Measurements from ENCODE around the gene ATP8B4.

Gene ATP8B4

DNA sequence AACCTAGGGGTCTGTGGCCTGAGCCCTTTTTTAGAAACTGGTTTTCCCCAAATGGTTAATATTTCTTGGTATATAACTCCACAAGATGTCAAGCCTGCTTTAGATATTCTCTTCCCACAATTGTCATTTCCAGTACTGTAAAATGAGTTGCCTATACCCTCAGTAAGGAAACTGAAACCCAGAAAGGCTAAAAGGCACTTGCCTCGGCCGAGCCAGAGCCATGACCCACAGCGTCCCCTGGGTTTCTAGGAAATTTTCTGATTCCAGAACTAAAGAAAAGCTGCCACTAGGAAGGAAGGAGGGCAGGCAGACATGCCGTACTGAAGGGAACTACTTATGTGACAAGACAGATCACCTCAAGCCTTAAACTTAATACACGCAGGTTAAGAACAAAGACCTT lies 59.1 kb downstream of the ATP8B4 start:
- no peak for DNase-seq

DNA sequence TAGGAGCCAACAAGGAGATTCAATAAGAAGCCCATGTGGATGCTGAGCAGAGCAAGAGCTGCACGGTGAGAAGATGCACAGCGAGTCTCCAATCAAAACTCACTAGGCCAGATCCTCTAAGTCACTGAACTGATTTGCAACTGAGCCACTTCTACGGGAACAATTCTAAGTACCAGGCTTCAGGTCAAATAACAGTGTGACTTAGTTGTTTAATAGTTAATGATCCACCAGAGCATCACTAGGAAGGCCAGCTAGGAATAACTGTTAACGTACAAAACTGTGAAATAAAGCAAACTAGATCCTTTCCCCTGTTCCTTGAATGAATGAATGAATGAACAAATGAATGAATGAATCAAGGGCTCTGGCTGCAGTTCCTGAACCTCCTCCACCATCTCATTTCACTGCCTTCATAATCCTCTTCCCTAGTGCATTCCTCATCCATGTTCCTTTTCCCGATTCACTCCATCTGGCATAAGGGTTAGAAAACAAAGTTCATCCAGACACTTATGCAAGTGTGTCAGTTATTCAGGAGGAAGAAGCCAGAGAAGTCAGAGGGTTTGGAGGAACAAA lies 59.7 kb downstream of the ATP8B4 start:
- no peak for DNase-seq

DNA sequence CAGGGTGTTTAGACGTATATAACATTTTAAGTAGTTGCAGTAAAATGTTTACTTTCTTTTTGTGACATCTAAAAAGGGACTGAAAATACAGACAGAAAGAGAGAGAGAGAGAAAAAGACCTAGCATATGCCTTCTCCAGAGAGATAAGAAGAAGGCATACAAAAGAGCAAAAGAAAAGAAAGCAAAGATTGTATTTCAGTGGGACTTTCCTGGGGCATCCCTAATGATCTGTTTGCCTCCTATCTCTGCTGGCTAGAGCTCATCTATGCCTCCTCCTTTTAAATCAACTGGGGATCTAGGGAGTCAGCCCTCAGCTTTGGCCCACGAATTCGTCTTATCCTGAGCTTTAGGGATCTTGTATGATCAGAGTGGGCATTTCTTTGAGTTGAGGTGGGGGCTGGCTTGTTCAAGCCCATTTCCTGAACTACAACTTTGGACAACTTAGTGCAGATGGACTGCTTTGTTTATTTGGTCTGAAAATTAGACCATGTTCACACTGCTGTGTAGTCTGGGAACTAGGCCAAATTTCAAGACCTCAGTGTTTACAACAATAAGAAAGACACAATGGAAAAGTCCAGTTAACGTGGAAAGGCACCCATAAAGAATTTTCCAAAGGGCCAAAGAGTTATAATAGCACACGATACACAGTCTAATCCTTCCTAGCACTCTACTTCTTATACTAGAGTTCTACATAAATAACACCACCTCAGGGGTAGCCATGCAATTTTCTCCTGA lies 61.0 kb downstream of the ATP8B4 start:
- no peak for DNase-seq

DNA sequence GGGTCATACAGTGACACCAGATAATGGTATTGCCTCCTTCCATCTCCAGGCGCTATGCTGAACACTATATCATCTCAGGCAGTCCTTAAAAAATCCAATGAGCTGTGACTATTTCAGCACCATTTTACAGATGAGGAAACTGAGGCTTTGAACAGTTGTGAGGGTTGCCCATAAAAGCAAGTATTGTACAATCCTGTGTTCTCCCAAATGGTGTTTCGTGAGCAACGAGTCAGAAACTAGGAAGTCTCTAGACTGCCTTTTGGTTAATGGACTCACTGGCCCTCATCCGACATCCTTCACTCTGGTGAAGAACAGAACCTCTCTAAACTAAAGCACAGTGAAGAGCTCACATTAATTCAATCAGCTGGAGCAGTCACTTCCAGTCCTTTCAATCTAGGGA lies 61.8 kb downstream of the ATP8B4 start:
- no peak for DNase-seq

DNA sequence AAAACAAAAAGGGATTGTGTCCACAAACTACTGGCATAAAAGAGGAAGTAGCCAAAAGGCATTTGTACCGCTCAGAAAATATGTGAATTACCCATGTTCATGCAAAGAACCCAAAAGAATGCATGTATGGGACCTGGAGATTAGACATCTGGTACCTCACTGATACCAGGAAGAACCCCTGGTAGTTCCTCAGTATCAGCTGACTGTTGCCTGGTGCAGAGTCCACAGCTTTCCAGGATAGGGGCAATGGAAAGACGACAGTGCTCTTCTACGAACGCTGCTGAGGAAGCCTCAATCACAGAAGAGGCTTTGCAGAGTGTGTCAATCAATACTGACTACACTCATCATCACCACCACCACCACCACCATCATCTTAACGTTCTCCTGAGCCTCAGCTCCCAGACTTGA lies 63.3 kb downstream of the ATP8B4 start:
- no peak for DNase-seq

DNA sequence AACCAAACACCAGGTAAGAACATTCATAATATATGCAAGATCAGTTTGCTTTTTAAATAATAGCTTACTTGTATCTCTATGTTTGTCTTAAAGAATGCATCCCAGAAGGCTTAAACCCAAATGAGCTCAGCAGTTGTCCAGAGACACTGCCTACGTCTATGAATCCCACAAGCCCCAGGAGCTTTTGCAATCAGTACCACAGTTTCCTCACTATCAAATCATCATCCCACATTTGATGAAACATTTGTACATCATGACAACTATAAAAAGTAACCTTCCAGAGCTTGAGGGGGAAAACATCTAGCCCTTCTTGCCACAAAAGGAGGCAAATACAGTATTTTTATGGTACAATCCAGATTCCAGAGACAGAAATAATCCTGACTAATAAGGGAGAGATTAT lies 63.7 kb downstream of the ATP8B4 start:
- no peak for DNase-seq

DNA sequence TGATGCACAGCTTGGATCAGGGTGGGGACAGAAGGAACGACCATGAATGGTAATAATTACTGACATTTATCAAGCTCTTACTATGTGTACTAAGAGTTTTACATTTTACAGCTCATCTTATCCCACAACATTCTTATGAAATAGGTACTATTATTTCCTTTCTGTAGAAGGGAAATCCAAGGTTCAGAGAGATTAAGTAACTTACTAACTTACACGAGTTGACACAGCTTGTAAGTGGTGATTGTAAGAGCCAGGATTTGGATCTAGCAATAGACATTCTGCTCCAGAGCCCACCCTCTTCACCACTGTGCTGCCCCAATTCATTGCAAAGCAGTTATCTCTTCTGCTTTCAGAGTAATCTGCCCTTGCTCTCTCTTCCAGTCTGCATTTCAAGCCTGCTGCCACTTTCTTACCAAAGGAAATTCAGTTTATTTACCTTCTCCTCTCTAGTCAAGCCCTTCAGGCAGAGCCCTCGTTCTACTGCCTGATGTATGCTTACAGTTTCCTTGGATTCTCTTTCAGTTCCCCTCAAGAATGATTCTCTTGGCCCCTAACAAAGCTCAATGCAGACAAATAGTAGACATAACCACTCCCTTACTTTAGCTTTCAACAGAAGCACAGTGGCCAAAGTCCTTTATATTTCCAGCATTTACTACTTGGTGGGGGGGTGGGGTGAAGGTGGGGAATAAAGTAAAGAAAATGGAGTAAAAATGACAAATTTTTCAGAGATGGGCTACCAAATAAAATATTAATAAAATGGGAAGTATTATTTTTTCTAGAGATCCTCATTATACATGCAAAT lies 65.8 kb downstream of the ATP8B4 start:
- DNase-seq = no peak

DNA sequence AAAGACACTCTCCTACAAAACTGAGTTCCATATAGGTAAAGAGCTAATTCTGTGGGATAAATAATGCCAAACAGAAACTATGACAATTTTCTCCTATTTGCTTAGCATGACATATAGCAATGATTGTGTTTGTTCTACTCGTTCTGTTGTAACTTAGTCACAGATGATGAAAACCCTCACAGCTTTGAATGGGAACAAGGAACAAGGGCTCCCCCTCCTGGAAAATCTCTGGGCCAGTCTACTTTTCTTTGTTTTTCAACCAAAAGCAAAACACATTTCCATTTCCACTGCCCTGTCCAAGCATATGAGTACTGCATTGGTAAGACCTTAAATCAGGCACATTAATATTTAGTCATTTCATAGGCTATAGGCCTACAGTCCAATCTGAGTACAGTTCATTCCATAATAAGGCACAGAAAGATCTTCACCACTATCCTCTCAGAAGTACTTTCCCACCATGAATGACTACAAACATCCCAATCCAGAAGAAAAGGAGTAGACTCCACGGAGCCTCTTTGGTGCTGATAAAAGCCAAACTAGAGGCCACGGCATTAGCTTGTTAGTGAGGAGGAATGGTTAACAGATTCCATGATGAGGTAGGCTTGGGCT lies 67.1 kb downstream of the ATP8B4 start:
- peak; percentile 12 for DNase-seq

DNA sequence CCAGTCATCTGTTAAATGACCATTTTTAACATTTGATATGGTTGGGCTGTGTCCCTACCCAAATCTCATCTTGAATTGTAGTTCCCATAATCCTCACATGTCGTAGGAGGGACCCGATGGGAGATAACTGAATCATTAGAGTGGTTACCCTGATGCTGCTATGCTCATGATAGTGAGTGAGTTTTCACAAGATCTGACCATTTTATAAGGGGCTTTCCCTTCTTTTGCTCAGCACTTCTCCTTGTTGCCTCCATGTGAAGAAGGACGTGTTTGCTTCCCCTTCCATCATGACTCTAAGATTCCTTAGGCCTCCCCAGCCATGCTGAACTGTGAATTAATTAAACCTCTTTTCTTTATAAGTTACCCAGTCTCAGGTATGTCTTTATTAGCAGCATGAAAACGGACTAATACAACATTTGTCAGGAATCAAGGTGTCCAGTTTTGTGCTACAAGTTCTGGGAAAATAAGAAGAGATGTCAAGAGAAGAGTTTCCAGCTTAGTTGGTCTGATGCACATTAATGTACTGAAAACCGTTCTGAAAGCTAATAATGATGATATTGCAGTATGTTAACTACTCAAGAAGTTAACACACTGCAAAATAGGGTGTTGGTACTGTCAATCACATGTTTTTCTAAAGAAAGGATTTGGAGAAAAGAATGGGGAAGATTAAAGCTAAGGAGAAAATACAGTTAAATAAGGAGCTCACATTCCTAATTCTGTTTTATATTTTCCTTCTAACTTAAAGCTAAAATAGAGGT lies 67.9 kb downstream of the ATP8B4 start:
- no peak for DNase-seq

DNA sequence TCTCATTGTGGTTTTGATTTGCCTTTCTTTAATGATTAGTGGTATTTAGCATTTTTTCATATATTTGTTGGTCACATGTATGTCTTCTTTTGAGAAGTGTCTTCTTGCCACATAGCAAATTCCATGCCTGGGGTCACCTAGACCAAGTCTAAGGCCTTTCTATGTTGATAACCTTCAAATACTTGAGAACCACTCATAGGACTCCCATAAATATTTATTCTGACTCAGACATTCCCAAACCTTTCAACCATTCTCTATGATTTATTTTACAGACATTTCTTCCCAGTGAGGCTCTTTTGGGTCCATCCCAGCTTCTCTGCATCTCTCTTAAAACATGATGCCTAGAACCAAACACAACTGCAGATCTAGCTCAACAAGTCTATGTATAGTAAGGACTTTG lies 69.2 kb downstream of the ATP8B4 start:
- DNase-seq = no peak

DNA sequence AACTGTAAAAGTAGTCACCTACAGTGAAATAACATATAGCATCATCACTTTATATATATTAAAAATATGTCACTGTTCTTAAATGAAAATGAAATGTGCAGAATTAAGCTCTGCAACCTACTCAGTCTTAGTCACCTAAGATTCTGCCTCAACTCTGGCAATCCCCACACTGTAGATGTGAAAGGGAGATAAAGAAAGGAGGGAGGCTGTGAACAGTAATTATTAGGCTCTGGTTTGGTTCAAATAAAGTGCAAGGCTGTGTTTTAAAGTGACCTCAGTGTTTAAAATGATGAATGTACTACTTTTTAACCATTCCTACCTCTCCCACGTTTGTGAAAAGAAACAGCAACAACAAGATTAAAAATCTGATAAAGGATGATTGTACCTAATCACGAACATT lies 72.2 kb downstream of the ATP8B4 start:
- DNase-seq = no peak

DNA sequence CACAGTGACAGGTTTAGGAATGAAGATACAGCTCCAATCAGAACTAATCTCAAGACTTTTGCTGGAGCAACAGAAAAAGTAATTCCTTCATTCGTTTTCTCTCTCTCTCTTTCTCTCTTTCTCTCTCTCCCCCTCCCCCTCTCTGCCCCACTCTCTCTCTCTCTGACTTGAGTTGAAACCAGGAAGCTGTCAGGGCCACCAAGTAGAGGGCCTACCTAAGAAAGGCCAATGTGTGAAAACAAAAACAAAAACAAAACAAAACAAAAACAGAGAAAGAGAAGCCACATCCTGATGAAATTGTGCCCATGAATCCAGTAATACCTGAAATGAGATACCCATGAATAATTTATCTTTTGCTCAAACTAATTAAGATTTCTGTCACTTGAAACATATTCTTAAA lies 72.9 kb downstream of the ATP8B4 start:
- DNase-seq = no peak

DNA sequence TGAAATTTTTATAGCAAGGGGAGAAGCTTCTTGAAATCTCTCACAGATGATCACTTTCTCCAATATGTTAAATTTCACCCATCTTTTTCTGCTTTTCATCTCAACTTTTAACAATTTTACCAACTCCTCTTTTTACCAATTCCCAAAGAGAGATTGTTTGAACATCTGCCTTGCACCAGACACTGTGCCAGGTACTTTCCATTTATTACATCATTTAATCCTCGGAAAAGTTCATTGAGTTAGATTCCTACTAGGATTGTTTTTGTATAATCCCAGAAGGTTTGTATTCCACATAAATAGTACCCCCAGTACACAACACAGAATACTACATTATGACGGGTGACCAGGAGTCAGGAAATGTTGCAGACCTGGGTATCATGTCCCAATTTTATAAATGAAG lies 74.1 kb downstream of the ATP8B4 start:
- no peak for DNase-seq

DNA sequence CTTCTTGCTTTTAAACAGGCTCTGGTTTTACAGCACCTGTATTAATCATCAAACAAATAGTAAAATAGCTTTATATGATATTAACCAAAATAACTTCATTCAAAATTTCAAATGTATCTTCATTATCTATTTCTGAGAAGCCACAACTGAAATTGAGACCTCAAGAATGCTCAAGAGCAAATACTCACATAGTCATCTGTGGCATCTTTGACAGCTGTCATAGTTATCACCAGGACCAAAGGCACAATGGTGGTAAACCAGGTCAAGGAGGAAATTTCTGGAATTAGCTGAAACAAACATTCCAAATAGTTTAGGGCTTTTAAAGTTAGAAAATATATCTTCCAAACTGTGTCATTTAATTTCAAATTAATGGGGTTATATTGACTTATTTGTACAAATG lies 74.6 kb downstream of the ATP8B4 start:
- no peak for DNase-seq

DNA sequence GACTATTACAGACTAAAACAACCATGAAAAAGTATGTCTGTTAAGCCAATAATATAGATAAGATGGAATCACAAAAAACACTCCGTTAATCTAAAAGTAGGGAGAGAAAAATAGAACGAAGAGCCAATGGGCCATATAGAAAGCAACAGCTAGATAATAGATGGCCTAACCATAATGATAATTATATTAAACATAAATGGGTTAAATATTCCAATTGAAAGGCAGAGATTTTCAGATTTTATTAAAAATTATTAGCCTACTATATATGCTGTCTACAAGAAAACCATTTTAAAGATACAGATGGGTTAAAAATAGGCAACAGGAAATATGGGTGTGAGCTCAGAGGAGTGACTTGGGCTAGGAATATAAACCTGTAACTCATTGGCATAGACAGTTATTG lies 76.3 kb downstream of the ATP8B4 start:
- DNase-seq = no peak

DNA sequence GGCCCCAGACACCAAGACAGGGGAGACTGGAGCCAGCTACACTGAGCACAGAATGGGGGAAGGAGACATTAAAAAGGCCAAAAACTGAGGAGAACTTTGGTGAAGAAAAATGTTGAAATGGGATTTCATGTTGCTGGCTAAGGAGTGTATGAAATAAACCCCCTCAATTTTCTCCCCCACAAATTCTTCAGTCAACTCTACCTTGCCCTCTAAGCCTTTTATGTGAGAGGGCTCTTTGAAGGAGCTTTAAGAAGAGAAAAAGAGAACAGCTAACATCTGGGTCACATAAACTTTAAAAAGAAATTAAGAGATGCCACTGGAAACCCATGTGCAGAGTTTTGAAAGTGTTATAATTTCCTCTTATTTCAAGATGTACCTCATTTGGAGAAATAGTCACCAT lies 88.6 kb downstream of the ATP8B4 start:
- DNase-seq = no peak

DNA sequence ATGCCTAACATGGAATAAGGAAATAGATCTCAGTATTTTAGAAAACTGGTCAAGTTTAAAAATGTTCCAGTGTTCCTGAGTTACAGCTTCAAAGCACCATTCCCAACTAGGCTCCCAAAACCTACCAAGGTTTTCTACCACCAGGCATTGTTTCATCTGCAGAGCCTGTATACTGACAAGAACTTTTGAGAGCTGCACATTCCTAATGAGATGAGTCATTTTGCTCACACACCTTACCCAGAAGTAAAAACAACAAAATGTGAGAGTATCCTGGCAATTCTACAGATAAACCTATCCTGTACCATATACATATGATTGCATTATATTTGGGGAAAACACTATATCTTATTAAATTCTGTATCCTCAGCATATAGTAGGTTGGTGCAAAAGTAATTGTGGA lies 90.7 kb downstream of the ATP8B4 start:
- no peak for DNase-seq

DNA sequence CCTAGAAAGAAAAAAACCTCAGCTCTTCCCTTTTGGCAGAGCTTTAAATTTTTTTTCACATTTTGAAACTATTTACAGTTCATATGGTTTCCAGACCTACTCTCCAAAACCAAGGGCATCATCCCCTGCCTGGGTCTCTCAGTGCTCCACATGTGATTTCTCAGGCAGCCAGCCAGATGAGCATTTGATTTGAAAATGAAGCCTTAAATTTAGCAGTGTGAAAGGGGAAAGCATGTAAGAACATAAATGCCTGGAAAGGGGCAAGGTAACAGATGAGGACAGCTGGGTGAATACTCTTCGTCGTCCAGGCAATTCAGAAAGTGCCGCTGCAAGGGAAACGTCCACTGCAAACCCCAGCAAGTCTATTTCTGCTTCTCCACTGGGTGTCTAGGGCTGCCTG lies 94.8 kb downstream of the ATP8B4 start:
- DNase-seq = no peak

DNA sequence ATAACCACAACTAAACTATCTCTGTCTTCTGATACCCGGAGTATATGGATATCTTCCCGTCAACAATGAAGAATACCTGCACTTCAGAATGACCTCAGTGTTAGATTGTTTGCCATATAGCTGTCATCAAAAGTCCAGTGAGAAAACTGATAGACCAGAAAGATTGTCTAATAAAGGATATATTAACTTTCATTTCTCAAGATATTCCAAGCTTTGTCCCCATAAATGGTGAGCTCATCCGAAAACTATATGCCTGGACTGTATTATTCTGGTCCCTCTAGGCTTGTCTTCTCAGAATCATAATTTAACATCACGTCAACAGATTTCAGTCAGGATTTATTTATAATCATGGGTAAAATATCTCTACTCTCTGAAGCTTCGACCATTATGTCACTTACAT lies 100.5 kb downstream of the ATP8B4 start:
- no peak for DNase-seq

DNA sequence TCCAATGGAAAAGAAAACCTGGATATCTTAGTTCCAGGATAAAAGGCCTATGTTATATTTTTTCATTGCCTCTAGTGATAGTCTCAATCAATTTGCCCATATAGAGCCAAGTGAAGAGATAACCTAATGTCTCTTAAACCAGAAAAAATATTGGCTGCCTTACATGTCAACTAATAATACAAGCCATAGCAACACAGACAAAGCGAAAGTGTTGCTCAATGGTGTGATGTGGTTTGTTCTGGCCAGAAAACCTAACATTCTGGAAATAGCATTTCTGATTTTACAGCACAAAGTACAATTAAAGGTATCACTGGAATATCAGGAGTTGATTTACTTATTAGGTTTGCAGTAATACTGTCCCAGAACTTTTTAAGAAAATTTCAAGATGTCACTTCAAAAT lies 101.5 kb downstream of the ATP8B4 start:
- DNase-seq = no peak

DNA sequence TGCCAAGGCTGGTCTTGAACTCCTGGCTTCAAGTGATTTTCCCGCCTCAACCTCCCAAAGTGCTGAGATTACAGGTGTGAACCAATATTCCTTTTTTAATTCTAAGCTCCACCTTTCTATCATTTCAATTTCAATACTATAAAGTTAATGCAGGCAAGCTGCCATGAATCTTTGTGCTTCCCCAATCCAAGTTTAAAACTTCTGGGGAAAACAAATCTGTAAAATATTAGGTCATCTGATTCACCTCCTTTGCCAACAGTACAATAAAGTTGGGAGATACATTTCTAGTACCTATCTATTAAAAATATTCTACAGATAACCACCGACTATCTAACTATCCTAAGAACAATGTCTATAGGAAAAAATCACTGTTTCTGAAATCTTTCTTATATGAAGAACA lies 102.1 kb downstream of the ATP8B4 start:
- DNase-seq = no peak

DNA sequence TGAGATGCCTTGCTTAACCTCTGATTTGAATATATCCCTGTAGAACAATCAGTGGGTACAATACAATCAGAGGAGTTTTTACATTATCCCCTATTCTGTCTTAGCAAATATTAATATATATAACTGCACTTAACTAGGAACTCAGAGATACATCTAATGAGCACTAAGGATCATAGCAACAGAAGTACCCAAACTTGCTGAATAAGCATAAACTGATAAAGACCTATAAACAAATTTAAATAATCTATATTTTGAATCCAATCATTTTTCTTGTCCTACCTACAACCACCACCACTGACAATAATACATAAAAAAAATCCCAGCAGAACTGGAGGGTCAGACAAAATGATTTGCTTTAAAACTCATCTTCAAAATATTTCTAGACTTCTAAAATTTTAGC lies 106.2 kb downstream of the ATP8B4 start:
- DNase-seq = no peak

DNA sequence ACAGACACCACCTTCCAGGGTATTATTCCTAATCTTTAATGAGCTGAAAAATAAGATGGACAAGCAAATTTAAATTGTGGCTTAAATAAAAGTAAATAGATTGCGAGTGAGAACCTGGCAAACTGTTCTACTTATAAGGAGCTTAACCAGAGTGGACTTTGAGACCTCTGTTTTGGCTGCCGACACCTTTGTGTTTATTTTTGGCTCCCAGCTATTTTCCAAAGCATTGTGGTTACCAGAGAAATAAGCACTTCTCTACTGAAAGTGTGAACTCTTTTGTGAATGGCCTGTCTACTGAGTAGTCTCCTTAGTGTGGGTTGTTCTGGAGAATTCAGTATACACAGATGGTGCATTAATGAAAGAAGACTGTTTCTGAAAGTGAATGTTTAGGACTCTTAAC lies 109.4 kb downstream of the ATP8B4 start:
- DNase-seq = no peak

Data from NCI-H526 treated with DMSO at 0.1 percent for 48 hours (cell line).